Tongue (tissue), 2 donors: ENCODE results near the gene MOV10. TPM values are rescaled to one million over a fixed set of nuclear protein-coding genes. Genes with fewer than 3 reads are reported as not detected.

Source experiments
- DNase-seq: peaks from one replicate; pipeline ENCODE4 v3.0.0-alpha.2; 2015
- total RNA-seq: library from RNA; depleted of rRNA; stranded (reverse); fragments of >200 nt; gene quantifications from one replicate; pipeline ENCODE4 v1.2.3, GENCODE V29; 2014

The MOV10 gene
- total RNA-seq, 1 donor from 2014 or later: 27.5 TPM

GRCh38 chr1:112674986-112675727 is 698 bp downstream of the MOV10 start:
- DNase-seq: peak; percentile 78

GRCh38 chr1:112675728-112676381 is 1.4 kb downstream of the MOV10 start:
- DNase-seq: no peak

GRCh38 chr1:112676543-112676942 is 2.1 kb downstream of the MOV10 start:
- no peak for DNase-seq

GRCh38 chr1:112677501-112677900 is 3.0 kb downstream of the MOV10 start:
- no peak for DNase-seq

GRCh38 chr1:112678605-112679004 is 4.1 kb downstream of the MOV10 start:
- no peak for DNase-seq

GRCh38 chr1:112685913-112686312 is 11.5 kb downstream of the MOV10 start:
- DNase-seq: no peak

- DNase-seq: no peak
These were observed 12.0 kb downstream of the MOV10 start for GRCh38 chr1:112686417-112686816.

GRCh38 chr1:112686835-112687234 is 12.4 kb downstream of the MOV10 start:
- DNase-seq: no peak

GRCh38 chr1:112687361-112687760 is 12.9 kb downstream of the MOV10 start:
- DNase-seq: no peak

- no peak for DNase-seq
These were observed 13.5 kb downstream of the MOV10 start for GRCh38 chr1:112687785-112688496.

GRCh38 chr1:112688781-112689193 is 14.3 kb downstream of the MOV10 start:
- DNase-seq: peak; percentile 78

- DNase-seq: no peak
These were observed 14.9 kb downstream of the MOV10 start for GRCh38 chr1:112689196-112689841.

GRCh38 chr1:112689842-112690237 is 15.4 kb downstream of the MOV10 start:
- no peak for DNase-seq

GRCh38 chr1:112692681-112693080 is 18.2 kb downstream of the MOV10 start:
- no peak for DNase-seq

GRCh38 chr1:112693821-112694220 is 19.4 kb downstream of the MOV10 start:
- DNase-seq: no peak

- no peak for DNase-seq
These were observed 20.0 kb downstream of the MOV10 start for GRCh38 chr1:112694363-112694929.

GRCh38 chr1:112695276-112695675 is 20.8 kb downstream of the MOV10 start:
- no peak for DNase-seq

GRCh38 chr1:112696578-112697314 is 22.3 kb downstream of the MOV10 start:
- no peak for DNase-seq

- no peak for DNase-seq
These were observed 23.3 kb downstream of the MOV10 start for GRCh38 chr1:112697781-112698201.

- DNase-seq: peak; percentile 46
These were observed 24.2 kb downstream of the MOV10 start for GRCh38 chr1:112698366-112699310.
